ELF-1 (cell line): Measurements from ENCODE around the gene PUDP.

Experiments
- DNase-seq: peaks from one replicate; pipeline ENCODE4 v3.0.0-alpha.2; 2016; ENCODE audit warnings: low read depth, low spot score

PUDP gene

GRCh38 chrX:7074148-7074907, 73.6 kb downstream of the PUDP start:
- DNase-seq: no peak

GRCh38 chrX:7073336-7073735, 74.6 kb downstream of the PUDP start:
- DNase-seq: no peak

- DNase-seq: no peak
Observed at GRCh38 chrX:7072856-7073255, 75.1 kb downstream of the PUDP start.

- DNase-seq: no peak
Observed at GRCh38 chrX:7071390-7071789, 76.6 kb downstream of the PUDP start.

- DNase-seq: no peak
Observed at GRCh38 chrX:7069556-7069955, 78.4 kb downstream of the PUDP start.

- peak; percentile 67 for DNase-seq
Observed at GRCh38 chrX:7068939-7069367, 79.0 kb downstream of the PUDP start.

- no peak for DNase-seq
Observed at GRCh38 chrX:7067256-7067655, 80.7 kb downstream of the PUDP start.

GRCh38 chrX:7065473-7065872, 82.5 kb downstream of the PUDP start:
- DNase-seq: no peak

GRCh38 chrX:7062903-7063302, 85.0 kb downstream of the PUDP start:
- DNase-seq: no peak

- DNase-seq: peak; percentile 26
Observed at GRCh38 chrX:7062276-7062675, 85.7 kb downstream of the PUDP start.

- no peak for DNase-seq
Observed at GRCh38 chrX:7061429-7061828, 86.5 kb downstream of the PUDP start.

GRCh38 chrX:7060444-7060843, 87.5 kb downstream of the PUDP start:
- no peak for DNase-seq

GRCh38 chrX:7059859-7060258, 88.1 kb downstream of the PUDP start:
- DNase-seq: no peak

- DNase-seq: no peak
Observed at GRCh38 chrX:7059214-7059838, 88.6 kb downstream of the PUDP start.

GRCh38 chrX:7055386-7056137, 92.4 kb downstream of the PUDP start:
- no peak for DNase-seq

GRCh38 chrX:7054219-7055216, 93.4 kb downstream of the PUDP start:
- DNase-seq: no peak

- no peak for DNase-seq
Observed at GRCh38 chrX:7052541-7052940, 95.4 kb downstream of the PUDP start.

- peak; percentile 16 for DNase-seq
Observed at GRCh38 chrX:7050271-7050670, 97.7 kb downstream of the PUDP start.

GRCh38 chrX:7047951-7048350, 100.0 kb downstream of the PUDP start:
- DNase-seq: no peak

- no peak for DNase-seq
Observed at GRCh38 chrX:7045238-7045955, 102.6 kb downstream of the PUDP start.
